HG02678 (cell line): ENCODE results near the gene PEBP1.
A peak's percentile ranks its signal among the peaks of the same experiment; 100 is the strongest.
"Not testable (repeated sequence)": the region's sequence is repeated elsewhere in the genome, so short reads cannot be mapped to it uniquely, and the experiment has no call there.

Experiments used
- ATAC-seq: cut with Tn5 transposase; IDR thresholded peaks from one replicate; pipeline ENCODE4 v1.9.1; 2021; ENCODE audit warnings: mild to moderate bottlenecking, moderate library complexity; ENCODE audit not compliant: unreplicated experiment

PEBP1 gene

GRCh38 chr12:118129436-118129835 lies 6.5 kb upstream of the PEBP1 start:
- not testable (repeated sequence) for ATAC-seq

- ATAC-seq, result peak; percentile 41
Observed at GRCh38 chr12:118136559-118137003, 657 bp downstream of the PEBP1 start.

- no peak for ATAC-seq
Observed at GRCh38 chr12:118137148-118137678, 1.3 kb downstream of the PEBP1 start.

- ATAC-seq, result no peak
Observed at GRCh38 chr12:118140825-118141224, 4.9 kb downstream of the PEBP1 start.

GRCh38 chr12:118144499-118144898 lies 8.6 kb downstream of the PEBP1 start:
- ATAC-seq, result no peak

GRCh38 chr12:118145113-118145797 lies 9.3 kb downstream of the PEBP1 start:
- ATAC-seq, result no peak

- no peak for ATAC-seq
Observed at GRCh38 chr12:118145798-118146156, 9.9 kb downstream of the PEBP1 start.

GRCh38 chr12:118148287-118148686 lies 12.4 kb downstream of the PEBP1 start:
- no peak for ATAC-seq

- no peak for ATAC-seq
Observed at GRCh38 chr12:118150625-118151024, 14.7 kb downstream of the PEBP1 start.

- no peak for ATAC-seq
Observed at GRCh38 chr12:118151755-118152154, 15.8 kb downstream of the PEBP1 start.

GRCh38 chr12:118160536-118160935 lies 24.6 kb downstream of the PEBP1 start:
- ATAC-seq, result no peak

GRCh38 chr12:118164798-118165486 lies 29.0 kb downstream of the PEBP1 start:
- ATAC-seq, result no peak

- peak; percentile 99 for ATAC-seq
Observed at GRCh38 chr12:118166946-118167345, 31.0 kb downstream of the PEBP1 start.

- peak; percentile 89 for ATAC-seq
Observed at GRCh38 chr12:118175823-118176447, 40.0 kb downstream of the PEBP1 start.

- ATAC-seq, result peak; percentile 52
Observed at GRCh38 chr12:118183155-118183554, 47.2 kb downstream of the PEBP1 start.

GRCh38 chr12:118183711-118184110 lies 47.8 kb downstream of the PEBP1 start:
- no peak for ATAC-seq

- ATAC-seq, result no peak
Observed at GRCh38 chr12:118185602-118186397, 49.9 kb downstream of the PEBP1 start.

GRCh38 chr12:118187751-118188435 lies 52.0 kb downstream of the PEBP1 start:
- ATAC-seq, result no peak

GRCh38 chr12:118188690-118189371 lies 52.9 kb downstream of the PEBP1 start:
- ATAC-seq, result no peak

GRCh38 chr12:118189741-118190191 lies 53.8 kb downstream of the PEBP1 start:
- ATAC-seq, result no peak
